NCI-H2227 (cell line): ENCODE results near the gene C1RL.
A peak's percentile ranks its signal among the peaks of the same experiment; 100 is the strongest.

Experiments
- DNase-seq: peaks from one replicate; lab custom pipeline; 2025; ENCODE audit not compliant: unreplicated experiment; lab: John Stamatoyannopoulos, UW

Gene C1RL

GRCh38 chr12:7108796-7109571, at the start of gene C1RL:
TSS of gene C1RL (minus strand) at chr12:7109214. CDS start at chr12:7109180, 34 bp downstream.
- DNase-seq = peak; percentile 73

GRCh38 chr12:7157391-7157790, 48.4 kb upstream of the C1RL start:
- DNase-seq = no peak

- no peak for DNase-seq
These were observed 47.5 kb upstream of the C1RL start for GRCh38 chr12:7156259-7157197.

GRCh38 chr12:7155471-7156034, 46.5 kb upstream of the C1RL start:
- DNase-seq = no peak

GRCh38 chr12:7154901-7155470, 46.0 kb upstream of the C1RL start:
- no peak for DNase-seq

- DNase-seq = no peak
These were observed 45.0 kb upstream of the C1RL start for GRCh38 chr12:7154042-7154441.

GRCh38 chr12:7152818-7153217, 43.8 kb upstream of the C1RL start:
- DNase-seq = no peak

GRCh38 chr12:7151532-7151931, 42.5 kb upstream of the C1RL start:
- DNase-seq = no peak

GRCh38 chr12:7150841-7151240, 41.8 kb upstream of the C1RL start:
- DNase-seq = no peak

- DNase-seq = no peak
These were observed 41.3 kb upstream of the C1RL start for GRCh38 chr12:7150356-7150755.

GRCh38 chr12:7146906-7147305, 37.9 kb upstream of the C1RL start:
- DNase-seq = no peak

GRCh38 chr12:7146228-7146627, 37.2 kb upstream of the C1RL start:
- no peak for DNase-seq

GRCh38 chr12:7145671-7146070, 36.7 kb upstream of the C1RL start:
- DNase-seq = no peak

GRCh38 chr12:7144414-7145120, 35.6 kb upstream of the C1RL start:
- DNase-seq = peak; percentile 16

GRCh38 chr12:7143564-7143963, 34.5 kb upstream of the C1RL start:
- DNase-seq = no peak

- no peak for DNase-seq
These were observed 33.9 kb upstream of the C1RL start for GRCh38 chr12:7142809-7143465.

GRCh38 chr12:7142056-7142644, 33.1 kb upstream of the C1RL start:
- DNase-seq = peak; percentile 61

- DNase-seq = no peak
These were observed 32.5 kb upstream of the C1RL start for GRCh38 chr12:7141351-7142005.

- DNase-seq = no peak
These were observed 30.2 kb upstream of the C1RL start for GRCh38 chr12:7139200-7139599.
